Raji (cell line): Measurements from ENCODE around the gene TYMS.

Source experiments
- POLR2A ChIP-seq: IDR thresholded peaks from 2 replicates; pipeline ENCODE4 v1.6.1; 2011; ENCODE audit warnings: low read depth, low read length, control low read depth; ENCODE audit not compliant: insufficient read depth

Gene TYMS

GRCh38 chr18:711657-712400 is 54.4 kb downstream of the TYMS start:
- no peak for TF ChIP-seq POLR2A

GRCh38 chr18:712401-713134 is 55.1 kb downstream of the TYMS start, which contains the start of gene ENOSF1:
TSS of gene ENOSF1 (minus strand) at chr18:712630. CDS start at chr18:712587, 43 bp downstream.
- TF ChIP-seq POLR2A: no peak

- TF ChIP-seq POLR2A: no peak
Observed at GRCh38 chr18:713135-713490, 55.7 kb downstream of the TYMS start.

- TF ChIP-seq POLR2A: no peak
Observed at GRCh38 chr18:715626-716025, 58.2 kb downstream of the TYMS start.

- TF ChIP-seq POLR2A: no peak
Observed at GRCh38 chr18:717003-717402, 59.5 kb downstream of the TYMS start.
